Raji (cell line): ENCODE results near the gene PALM.

Experiments
- POLR2A ChIP-seq: IDR thresholded peaks from 2 replicates; pipeline ENCODE4 v1.6.1; 2011; ENCODE audit warnings: low read depth, low read length, control low read depth; ENCODE audit not compliant: insufficient read depth

Gene PALM

GRCh38 chr19:780935-781334 is 72.2 kb downstream of the PALM start:
- no peak for TF ChIP-seq POLR2A

- no peak for TF ChIP-seq POLR2A
Measured at GRCh38 chr19:781800-782184, 73.1 kb downstream of the PALM start.

GRCh38 chr19:782185-782877 is 73.6 kb downstream of the PALM start:
- TF ChIP-seq POLR2A: no peak

GRCh38 chr19:782878-783668 is 74.3 kb downstream of the PALM start:
- TF ChIP-seq POLR2A: no peak

GRCh38 chr19:784541-784940 is 75.8 kb downstream of the PALM start:
- TF ChIP-seq POLR2A: no peak

- TF ChIP-seq POLR2A: no peak
Measured at GRCh38 chr19:787536-787935, 78.8 kb downstream of the PALM start.

GRCh38 chr19:788686-788982 is 79.9 kb downstream of the PALM start:
- TF ChIP-seq POLR2A: no peak

GRCh38 chr19:788983-789700 is 80.4 kb downstream of the PALM start:
- no peak for TF ChIP-seq POLR2A

- no peak for TF ChIP-seq POLR2A
Measured at GRCh38 chr19:789701-790060, 80.9 kb downstream of the PALM start.

- no peak for TF ChIP-seq POLR2A
Measured at GRCh38 chr19:791007-791566, 82.4 kb downstream of the PALM start.

- TF ChIP-seq POLR2A: no peak
Measured at GRCh38 chr19:791567-792305, 83.0 kb downstream of the PALM start.

- TF ChIP-seq POLR2A: no peak
Measured at GRCh38 chr19:792306-792885, 83.7 kb downstream of the PALM start.

- TF ChIP-seq POLR2A: no peak
Measured at GRCh38 chr19:793806-794205, 85.1 kb downstream of the PALM start.

- no peak for TF ChIP-seq POLR2A
Measured at GRCh38 chr19:795073-795611, 86.4 kb downstream of the PALM start.
